Stimulated activated CD4-positive, alpha-beta T cell treated with anti-CD3 and anti-CD28 coated beads, Interleukin-12 subunit alpha, Interleukin-12 subunit beta, amount 100 ng/mL, for 48 hours (primary cell): ENCODE results near the gene CCL24.
"Not testable (repeated sequence)": the region's sequence is repeated elsewhere in the genome, so short reads cannot be mapped to it uniquely, and the experiment has no call there.

Experiments used
- DNase-seq, 3 donors: peaks; one replicate each; pipeline ENCODE4 v3.0.0-alpha.2; 2020; ENCODE audit warnings: low read depth in 2 of 3, low spot score in 1 of 3

Gene CCL24

DNA sequence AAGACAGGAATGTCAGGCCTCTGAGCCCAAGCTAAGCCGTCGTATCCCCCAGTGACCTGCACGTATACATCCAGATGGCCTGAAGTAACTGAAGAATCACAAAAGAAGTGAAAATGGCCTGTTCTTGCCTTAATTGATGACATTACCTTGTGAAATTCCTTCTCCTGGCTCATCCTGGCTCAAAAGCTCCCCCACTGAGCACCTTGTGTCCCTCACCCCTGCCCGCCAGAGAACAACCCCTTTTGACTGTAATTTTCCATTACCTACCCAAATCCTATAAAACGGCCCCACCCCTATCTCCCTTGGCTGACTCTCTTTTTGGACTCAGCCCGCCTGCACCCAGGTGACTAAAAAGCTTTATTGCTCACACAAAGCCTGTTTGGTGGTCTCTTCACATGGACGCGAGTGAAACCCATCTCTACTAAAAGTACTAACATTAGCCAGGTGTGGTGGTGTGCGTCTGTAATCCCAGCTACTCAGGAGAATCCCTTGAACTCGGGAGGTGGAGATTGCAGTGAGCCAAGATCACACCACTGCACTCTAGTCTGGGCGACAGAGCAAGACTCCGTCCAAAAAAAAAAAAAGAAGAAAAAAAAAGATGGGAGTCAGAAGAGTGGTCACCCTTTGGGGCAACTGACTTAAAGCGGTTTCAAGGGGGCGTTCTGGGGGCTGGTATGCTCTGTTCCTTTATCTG is 25.3 kb downstream of the CCL24 start:
- not testable (repeated sequence) for DNase-seq

DNA sequence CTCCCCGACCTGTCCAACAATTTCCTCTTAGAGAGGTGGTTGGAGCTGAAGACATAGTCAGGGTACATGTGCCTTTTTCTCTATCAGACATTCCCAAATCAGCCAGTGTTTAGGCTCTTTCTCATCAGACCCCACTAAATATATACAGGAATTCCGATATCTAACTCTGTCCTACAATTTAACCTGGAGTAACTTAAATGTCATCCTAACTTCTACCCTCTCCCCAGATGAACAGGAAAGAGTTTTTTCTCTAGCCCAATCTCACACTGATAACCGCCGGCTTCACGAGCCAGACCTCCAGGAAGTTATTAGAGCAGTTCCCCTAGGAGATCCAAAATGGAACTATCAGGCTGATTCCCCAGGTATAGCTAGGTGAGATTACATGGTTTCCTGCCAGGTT is 30.5 kb downstream of the CCL24 start:
- DNase-seq = not testable (repeated sequence)

DNA sequence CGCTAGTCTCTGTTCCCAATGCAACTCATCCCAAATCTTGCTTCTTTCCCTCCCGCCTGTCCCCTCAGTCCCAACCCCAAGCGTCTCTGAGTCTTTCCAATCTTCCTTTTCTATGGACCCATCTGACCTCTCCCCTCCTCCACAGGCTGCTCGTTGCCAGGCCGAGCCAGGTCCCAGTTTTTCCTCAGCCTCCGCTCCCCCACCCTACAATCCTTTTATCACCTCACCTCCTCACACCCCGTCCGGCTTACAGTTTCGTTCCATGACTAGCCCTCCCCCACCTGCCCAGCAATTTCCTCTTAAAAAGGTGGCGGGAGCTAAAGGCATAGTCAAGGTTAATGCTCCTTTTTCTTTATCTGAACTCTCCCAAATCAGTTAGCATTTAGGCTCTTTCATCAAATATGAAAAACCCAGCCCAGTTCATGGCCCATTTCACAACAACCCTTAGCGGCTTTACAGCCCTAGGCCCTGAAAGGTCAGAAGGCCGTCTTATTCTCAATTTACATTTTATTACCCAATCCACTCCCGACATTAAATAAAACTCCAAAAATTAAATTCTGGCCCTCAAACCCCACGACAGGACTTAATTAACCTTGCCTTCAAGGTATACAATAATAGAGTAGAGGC is 32.8 kb downstream of the CCL24 start:
- DNase-seq = not testable (repeated sequence)

DNA sequence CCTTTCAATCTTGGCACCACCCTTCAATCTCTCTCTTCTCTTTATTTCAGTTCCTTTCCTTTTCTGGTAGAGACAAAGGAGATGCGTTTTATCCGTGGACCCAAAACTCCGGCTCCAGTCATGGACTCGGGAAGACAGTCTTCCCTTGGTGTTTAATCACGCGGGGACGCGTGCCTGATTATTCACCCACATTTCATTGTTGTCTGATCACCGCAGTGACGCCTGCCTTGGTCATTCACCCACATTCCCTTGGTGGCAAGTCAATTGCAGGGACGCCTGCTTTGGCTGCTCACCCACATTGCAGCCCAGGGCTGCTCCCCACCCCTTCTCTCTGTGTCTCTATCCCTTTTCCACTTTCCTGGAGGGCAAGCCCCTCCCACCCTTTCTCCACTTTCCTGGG is 34.1 kb downstream of the CCL24 start:
- not testable (repeated sequence) for DNase-seq

DNA sequence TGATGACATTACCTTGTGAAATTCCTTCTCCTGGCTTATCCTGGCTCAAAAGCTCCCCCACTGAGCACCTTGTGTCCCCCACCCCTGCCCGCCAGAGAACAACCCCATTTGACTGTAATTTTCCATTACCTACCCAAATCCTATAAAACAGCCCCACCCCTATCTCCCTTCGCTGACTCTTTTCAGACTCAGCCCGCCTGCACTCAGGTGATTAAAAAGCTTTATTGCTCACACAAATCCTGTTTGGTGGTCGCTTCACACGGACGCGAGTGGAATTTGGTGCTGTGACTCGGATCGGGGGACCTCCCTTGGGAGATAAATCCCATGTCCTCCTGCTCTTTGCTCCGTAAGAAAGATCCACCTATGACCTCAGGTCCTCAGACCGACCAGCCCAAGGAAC is 34.6 kb downstream of the CCL24 start:
- DNase-seq = not testable (repeated sequence)

DNA sequence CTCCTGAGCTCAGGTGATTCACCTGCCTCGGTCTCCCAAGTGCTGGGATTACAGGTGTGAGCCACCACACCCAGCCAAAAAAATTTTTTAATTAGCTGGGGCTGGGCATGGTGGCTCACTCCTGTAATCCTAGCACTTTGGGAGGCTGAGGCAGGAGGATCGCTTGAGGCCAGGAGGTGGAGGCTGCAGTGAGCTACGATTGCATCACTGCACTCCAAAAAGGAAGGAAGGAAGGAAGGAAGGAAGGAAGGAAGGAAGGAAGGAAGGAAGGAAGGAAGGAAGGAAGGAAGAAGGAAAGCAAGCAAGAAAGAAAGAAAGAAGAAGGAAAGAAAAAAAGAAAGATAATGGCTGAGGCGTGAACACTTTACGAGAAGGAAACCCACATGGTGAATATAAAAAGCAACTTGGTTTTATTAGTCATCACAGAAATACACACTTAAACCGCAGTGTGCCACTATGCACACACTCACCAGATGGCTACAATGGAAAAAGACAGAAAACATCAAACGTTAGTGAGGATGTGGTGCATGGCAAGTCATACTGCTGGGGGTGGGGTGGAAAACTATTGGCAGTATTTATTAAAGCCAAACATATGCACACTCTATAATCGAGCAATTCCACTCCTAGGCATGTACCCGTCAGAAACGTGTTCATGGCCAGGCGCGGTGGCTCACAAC is 37.2 kb downstream of the CCL24 start:
- DNase-seq = peak; percentile 41 to 68 (median 50)

DNA sequence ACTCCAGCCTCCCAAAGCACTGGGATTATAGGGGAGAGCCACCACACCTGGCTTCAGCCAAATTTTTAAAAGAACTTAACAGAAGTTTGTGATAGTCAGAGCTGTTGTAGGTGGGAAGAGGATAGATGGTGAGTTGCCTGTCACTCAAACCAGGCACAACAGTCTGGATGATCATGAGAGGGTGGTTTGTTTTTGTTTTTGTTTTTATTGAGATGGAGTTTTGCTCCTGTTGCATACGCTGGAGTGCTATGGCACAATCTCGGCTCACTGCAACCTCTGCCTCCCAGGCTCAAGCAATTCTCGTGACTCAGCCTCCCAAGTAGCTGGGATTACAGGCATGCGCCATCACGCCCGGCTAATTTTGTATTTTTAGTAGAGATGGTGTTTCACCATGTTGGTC is 39.6 kb downstream of the CCL24 start:
- not testable (repeated sequence) for DNase-seq

DNA sequence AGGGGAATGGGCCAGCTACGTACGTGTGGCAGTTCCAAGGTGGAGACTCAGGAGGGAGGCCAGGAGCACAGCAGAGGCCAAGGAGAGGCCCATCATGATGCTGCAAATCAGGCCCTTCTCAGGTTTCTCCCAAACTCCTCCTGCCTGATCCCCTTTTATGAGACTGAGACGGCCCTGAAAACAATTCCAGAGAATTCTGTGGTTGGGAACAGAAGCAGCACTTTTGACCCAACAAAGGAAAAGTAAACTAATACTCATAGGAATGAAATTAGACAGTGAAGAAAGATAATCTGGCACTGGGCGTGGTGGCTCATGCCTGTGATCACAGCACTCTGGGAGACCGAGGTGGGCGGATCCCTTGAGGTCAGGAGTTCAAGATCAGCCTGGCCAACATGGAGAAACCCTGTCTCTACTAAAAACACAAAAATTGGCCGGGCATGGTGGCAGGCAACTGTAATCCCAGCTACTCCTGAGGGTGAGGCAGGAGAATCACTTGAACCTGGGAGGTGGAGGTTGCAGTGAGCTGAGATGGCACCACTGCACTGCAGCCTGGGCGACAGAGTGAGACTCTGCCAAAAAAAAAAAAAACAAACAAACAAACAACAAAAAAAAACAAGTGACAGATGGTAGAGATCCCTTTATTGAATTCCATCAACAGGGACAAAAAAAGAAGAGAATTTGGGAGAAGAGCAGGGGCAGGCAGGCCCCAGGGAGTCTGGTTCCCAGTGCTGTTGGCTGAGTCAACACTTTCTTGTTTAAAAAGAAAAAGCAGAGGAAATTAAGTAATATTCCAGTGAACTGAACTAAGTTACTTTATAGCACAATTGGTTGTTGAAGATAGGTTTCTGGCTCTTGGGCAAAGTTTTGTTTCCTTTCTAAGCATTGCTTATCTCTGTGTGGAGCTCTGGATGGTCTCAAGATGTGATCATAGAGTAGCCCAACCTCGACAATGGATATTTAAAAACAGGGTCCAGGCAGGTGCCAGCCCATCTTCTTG is 41.2 kb downstream of the CCL24 start, which contains the start of gene CCL26:
CCL26 (minus strand) TSS at position 131 of the 997 bp plus-strand sequence; CDS start at position 96, 35 bp downstream.
- no peak for DNase-seq

DNA sequence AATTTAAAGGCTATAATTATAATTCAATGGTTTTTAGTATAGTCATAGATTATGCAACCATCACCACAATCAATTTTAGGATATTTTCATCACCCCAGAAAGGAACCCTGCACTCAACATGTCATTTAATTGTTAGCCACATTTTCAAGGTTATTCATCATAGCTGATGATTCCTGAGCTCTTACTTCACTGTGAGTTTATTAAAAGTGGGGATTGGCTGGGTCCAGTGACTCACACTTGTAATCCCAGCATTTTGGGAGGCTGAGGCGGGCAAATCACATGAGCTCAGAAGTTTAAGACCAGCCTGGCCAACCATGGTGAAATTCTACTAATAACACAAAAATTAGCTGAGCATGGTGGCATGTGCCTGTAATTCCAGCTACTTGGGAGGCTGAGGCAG is 42.4 kb downstream of the CCL24 start:
- DNase-seq = no peak

DNA sequence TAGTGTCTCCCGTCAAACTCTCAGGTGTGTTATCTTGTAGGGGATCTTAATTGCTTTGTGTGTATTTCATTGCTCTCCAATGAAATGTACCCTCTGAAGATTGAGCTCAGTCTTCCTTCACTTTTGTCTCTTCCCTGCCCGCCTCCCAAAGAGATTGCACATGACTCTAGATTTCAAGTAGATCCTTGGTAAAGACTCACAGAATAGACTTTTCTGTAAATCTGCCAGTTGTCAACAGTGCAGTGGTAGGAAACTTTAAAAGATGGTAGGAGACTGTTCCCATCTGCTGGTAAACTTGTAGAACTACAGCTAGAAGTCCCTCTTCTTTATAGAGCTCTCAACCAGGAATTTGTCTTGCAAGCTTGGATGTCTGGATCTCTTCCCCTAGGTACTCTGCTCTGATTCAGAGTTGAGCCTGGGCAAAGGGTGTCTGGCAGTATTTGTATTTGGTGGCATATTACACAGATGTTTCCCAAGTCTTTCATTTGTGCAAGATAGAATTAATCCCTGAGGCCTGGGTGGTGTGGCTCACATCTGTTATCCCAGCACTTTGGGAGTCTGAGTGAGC is 51.2 kb downstream of the CCL24 start:
- DNase-seq = no peak

DNA sequence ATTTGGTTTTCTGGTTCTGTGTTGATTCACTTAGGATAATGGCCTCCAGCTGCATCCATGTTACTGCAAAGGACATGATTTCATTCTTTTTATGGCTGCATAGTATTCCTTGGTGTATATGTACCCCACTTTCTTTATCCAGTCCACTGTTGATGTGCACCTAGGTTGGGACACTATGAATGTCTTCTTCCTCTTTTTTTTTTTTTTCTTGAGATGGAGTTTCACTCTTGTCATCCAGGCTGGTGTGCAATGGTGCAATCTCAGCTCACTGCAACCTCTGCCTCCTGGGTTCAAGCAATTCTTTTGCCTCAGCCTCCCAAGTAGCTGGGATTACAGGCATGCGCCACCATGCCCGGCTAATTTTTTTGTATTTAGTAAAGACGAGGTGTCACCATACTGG is 51.8 kb downstream of the CCL24 start:
- not testable (repeated sequence) for DNase-seq
